CD8-positive, alpha-beta memory T cell (primary cell): ENCODE results near the gene C14orf93. TPM values are rescaled to one million over a fixed set of nuclear protein-coding genes. Genes with fewer than 3 reads are reported as not detected.

Source experiments
- CTCF ChIA-PET: fragments of 350-600 bp; sonication (Branson Sonifier 250); formaldehyde crosslinking; loops from one replicate; lab custom pipeline; 2021; ENCODE audit warnings: antibody characterized with exemption; lab: Charles Lee
- POLR2A ChIA-PET: fragments of 350-600 bp; sonication (Branson Sonifier 250); formaldehyde crosslinking; loops from one replicate; lab custom pipeline; 2021; ENCODE audit warnings: antibody characterized with exemption; lab: Charles Lee
- DNase-seq, 5 donors: peaks; one replicate each; pipeline versions ENCODE4 v3.0.0 to v3.0.0-alpha.2; 2020 to 2022; ENCODE audit warnings: mixed read lengths in 1 of 5
- H3K27ac ChIP-seq: one replicate; pipeline ENCODE4 v1.7.0; 2013; ENCODE audit warnings: low read depth, mild to moderate bottlenecking, low read length, moderate library complexity
- H3K27me3 ChIP-seq: 2 replicates; pipeline ENCODE4 v1.7.0; 2013; ENCODE audit warnings: low read length, mild to moderate bottlenecking; ENCODE audit not compliant: insufficient read depth, poor library complexity, severe bottlenecking
- H3K36me3 ChIP-seq: 2 replicates; pipeline ENCODE4 v1.7.0; 2013; ENCODE audit warnings: mild to moderate bottlenecking, low read length, moderate library complexity; ENCODE audit not compliant: insufficient read depth
- H3K4me1 ChIP-seq: 2 replicates; pipeline ENCODE4 v1.7.0; 2013; ENCODE audit warnings: mild to moderate bottlenecking, low read length, moderate library complexity; ENCODE audit not compliant: insufficient read depth
- H3K4me3 ChIP-seq: 2 replicates; pipeline ENCODE4 v1.7.0; 2013; ENCODE audit warnings: mild to moderate bottlenecking, low read length
- H3K9me3 ChIP-seq: 2 replicates; pipeline ENCODE4 v1.7.0; 2013; ENCODE audit warnings: mild to moderate bottlenecking, low read length
- H3K27ac Mint-ChIP-seq, 8 donors: one replicate each; pipeline ENCODE4 v1.8.0; 2020 to 2021; ENCODE audit warnings: mixed read lengths in 8 of 8, mild to moderate bottlenecking in 6 of 8, inconsistent platforms in 3 of 8, moderate library complexity in 3 of 8
- H3K27me3 Mint-ChIP-seq, 2 donors: one replicate each; pipeline ENCODE4 v1.8.0; 2020 to 2021; ENCODE audit warnings: mixed read lengths in 2 of 2, mild to moderate bottlenecking in 1 of 2, moderate library complexity in 1 of 2
- H3K36me3 Mint-ChIP-seq, 3 donors: one replicate each; pipeline ENCODE4 v1.8.0; 2020 to 2021; ENCODE audit warnings: mixed read lengths in 3 of 3, inconsistent platforms in 1 of 3, mild to moderate bottlenecking in 1 of 3
- H3K4me1 Mint-ChIP-seq, 3 donors: one replicate each; pipeline ENCODE4 v1.8.0; 2020 to 2021; ENCODE audit warnings: mixed read lengths in 3 of 3, inconsistent platforms in 1 of 3, mild to moderate bottlenecking in 1 of 3
- H3K4me3 Mint-ChIP-seq, 7 donors: one replicate each; pipeline ENCODE4 v1.8.0; 2020 to 2021; ENCODE audit warnings: mixed read lengths in 7 of 7, mild to moderate bottlenecking in 6 of 7, moderate library complexity in 4 of 7, inconsistent platforms in 2 of 7
- H3K9me3 Mint-ChIP-seq, 5 donors: one replicate each; pipeline ENCODE4 v1.8.0; 2020 to 2022; ENCODE audit warnings: mixed read lengths in 5 of 5, mild to moderate bottlenecking in 3 of 5, moderate library complexity in 2 of 5, inconsistent platforms in 1 of 5
- polyA plus RNA-seq: library from polyadenylated mRNA; unstranded; fragments of 300-500 nt; fragmentation: Illumina TruSeq; gene quantifications from one replicate; pipeline ENCODE4 v1.2.3, GENCODE V29; 2021
- total RNA-seq, 2 experiments: library from RNA; stranded (reverse); gene quantifications; one replicate each; pipeline ENCODE4 v1.2.3, GENCODE V29; 2021

The C14orf93 gene
- total and polyA plus RNA-seq, 3 experiments from 2014 or later, result 5.8 to 8.3 (median 7.5) TPM

GRCh38 chr14:23055621-23056144, 45.7 kb upstream of the C14orf93 start:
- peaks cover 0 to 26% (median 4%) of the 10 kb centered on the region in 3 donors for H3K36me3 Mint-ChIP-seq
- peak overlapping the region in 1 of 8 donors; percentile 71 for H3K27ac Mint-ChIP-seq
- H3K4me3 Mint-ChIP-seq, result peak overlapping the region in 6 of 7 donors; percentile 72 to 94 (median 82)
- H3K9me3 Mint-ChIP-seq, result no peaks in the 10 kb centered on the region
- Histone ChIP-seq H3K36me3 (peaks cover 12% of the 10 kb centered on the region), H3K9me3 (no peaks in the 10 kb centered on the region), H3K4me3 (no peak overlapping the region), H3K27me3 (no peaks in the 10 kb centered on the region), H3K27ac (no peak overlapping the region), H3K4me1 (peaks cover 14% of the 10 kb centered on the region)
- peaks cover 16 to 19% (median 18%) of the 10 kb centered on the region in 3 donors for H3K4me1 Mint-ChIP-seq
- CTCF ChIA-PET, result interaction anchor here (0.6 to 21.2 kb wide), 9 partner anchors 12 to 169 kb away, joined by 3 to 732 read pairs (median 5); partner anchors contain the start of genes ACIN1, AJUBA and C14orf119
- POLR2A ChIA-PET, result interaction anchor here (1.4 kb wide), 1 partner anchor 69 kb away, joined by 6 read pairs; no protein-coding TSS in a partner anchor
- no peaks in the 10 kb centered on the region for H3K27me3 Mint-ChIP-seq
- peak in 1 of 5 donors; percentile 17 for DNase-seq

GRCh38 chr14:23055147-23055550, 45.2 kb upstream of the C14orf93 start:
- H3K27me3 Mint-ChIP-seq, result no peaks in the 10 kb centered on the region
- Histone ChIP-seq H3K9me3 (no peaks in the 10 kb centered on the region), H3K36me3 (peaks cover 6% of the 10 kb centered on the region), H3K27me3 (no peaks in the 10 kb centered on the region), H3K27ac (no peak overlapping the region), H3K4me1 (peaks cover 14% of the 10 kb centered on the region), H3K4me3 (no peak overlapping the region)
- no peak overlapping the region for H3K4me3 Mint-ChIP-seq
- ChIA-PET POLR2A (no interaction called here), CTCF (interaction anchor here (0.6 to 21.2 kb wide), 6 partner anchors 12 to 70 kb away, joined by 3 to 732 read pairs (median 28); partner anchors contain the start of gene AJUBA)
- H3K9me3 Mint-ChIP-seq, result no peaks in the 10 kb centered on the region
- no peak for DNase-seq
- no peak overlapping the region for H3K27ac Mint-ChIP-seq
- H3K4me1 Mint-ChIP-seq, result peaks cover 16 to 19% (median 18%) of the 10 kb centered on the region in 3 donors
- H3K36me3 Mint-ChIP-seq, result peaks cover 0 to 22% (median 4%) of the 10 kb centered on the region in 3 donors

- Histone ChIP-seq H3K27me3 (no peaks in the 10 kb centered on the region), H3K36me3 (peaks cover 2% of the 10 kb centered on the region), H3K9me3 (no peaks in the 10 kb centered on the region), H3K4me1 (peaks cover 14% of the 10 kb centered on the region), H3K4me3 (no peak overlapping the region), H3K27ac (no peak overlapping the region)
- Mint-ChIP-seq H3K4me1 (peaks cover 16 to 19% (median 18%) of the 10 kb centered on the region in 3 donors), H3K9me3 (no peaks in the 10 kb centered on the region), H3K4me3 (no peak overlapping the region), H3K27me3 (no peaks in the 10 kb centered on the region), H3K36me3 (peaks cover 0 to 13% (median under 1%) of the 10 kb centered on the region in 3 donors), H3K27ac (no peak overlapping the region)
- DNase-seq, result peak in 1 of 5 donors; percentile 28
- ChIA-PET POLR2A (no interaction called here), CTCF (interaction anchor here (1.4 to 21.2 kb wide), 3 partner anchors 14 to 69 kb away, joined by 4 to 732 read pairs (median 53); partner anchors contain the start of gene AJUBA)
These were observed 44.3 kb upstream of the C14orf93 start for GRCh38 chr14:23054000-23054811.

GRCh38 chr14:23053426-23053825, 43.5 kb upstream of the C14orf93 start:
- ChIA-PET POLR2A (no interaction called here), CTCF (interaction anchor here (1.4 to 21.2 kb wide), 2 partner anchors 15 to 68 kb away, joined by 4 to 732 read pairs; partner anchors contain the start of gene AJUBA)
- Histone ChIP-seq H3K36me3 (no peaks in the 10 kb centered on the region), H3K9me3 (no peaks in the 10 kb centered on the region), H3K27me3 (no peaks in the 10 kb centered on the region), H3K4me1 (peaks cover 14% of the 10 kb centered on the region), H3K27ac (no peak overlapping the region), H3K4me3 (no peak overlapping the region)
- Mint-ChIP-seq H3K9me3 (no peaks in the 10 kb centered on the region), H3K27ac (no peak overlapping the region), H3K4me3 (no peak overlapping the region), H3K4me1 (peaks cover 16 to 19% (median 18%) of the 10 kb centered on the region in 3 donors), H3K36me3 (peaks cover 0 to 6% (median 0%) of the 10 kb centered on the region in 3 donors), H3K27me3 (no peaks in the 10 kb centered on the region)
- no peak for DNase-seq

GRCh38 chr14:23052671-23053070, 42.7 kb upstream of the C14orf93 start:
- H3K9me3 Mint-ChIP-seq, result no peaks in the 10 kb centered on the region
- no peaks in the 10 kb centered on the region for H3K36me3 ChIP-seq
- no peaks in the 10 kb centered on the region for H3K9me3 ChIP-seq
- ChIA-PET CTCF (interaction anchor here (1.4 to 21.2 kb wide), 2 partner anchors 16 to 67 kb away, joined by 4 to 732 read pairs; partner anchors contain the start of gene AJUBA), POLR2A (no interaction called here)
- H3K4me3 ChIP-seq, result no peak overlapping the region
- peak overlapping the region in 1 of 8 donors; percentile 43 for H3K27ac Mint-ChIP-seq
- no peak overlapping the region for H3K27ac ChIP-seq
- H3K27me3 ChIP-seq, result no peaks in the 10 kb centered on the region
- peak overlapping the region in 1 of 7 donors; percentile 29 for H3K4me3 Mint-ChIP-seq
- peaks cover 14% of the 10 kb centered on the region for H3K4me1 ChIP-seq
- H3K4me1 Mint-ChIP-seq, result peaks cover 11 to 14% (median 12%) of the 10 kb centered on the region in 3 donors
- no peaks in the 10 kb centered on the region for H3K27me3 Mint-ChIP-seq
- no peaks in the 10 kb centered on the region for H3K36me3 Mint-ChIP-seq
- no peak for DNase-seq

- ChIA-PET POLR2A (no interaction called here), CTCF (interaction anchor here (21.2 kb wide), 1 partner anchor 67 kb away, joined by 732 read pairs; the partner anchor contains the start of gene AJUBA)
- H3K9me3 ChIP-seq, result no peaks in the 10 kb centered on the region
- Mint-ChIP-seq H3K36me3 (no peaks in the 10 kb centered on the region), H3K9me3 (no peaks in the 10 kb centered on the region), H3K27me3 (peaks cover 2 to 4% of the 10 kb centered on the region in 2 donors), H3K4me3 (no peak overlapping the region), H3K27ac (peak overlapping the region in 1 of 8 donors; percentile 50), H3K4me1 (peaks cover 11 to 14% (median 12%) of the 10 kb centered on the region in 3 donors)
- no peaks in the 10 kb centered on the region for H3K27me3 ChIP-seq
- no peak for DNase-seq
- peaks cover 14% of the 10 kb centered on the region for H3K4me1 ChIP-seq
- H3K27ac ChIP-seq, result no peak overlapping the region
- H3K4me3 ChIP-seq, result no peak overlapping the region
- no peaks in the 10 kb centered on the region for H3K36me3 ChIP-seq
These were observed 42.3 kb upstream of the C14orf93 start for GRCh38 chr14:23052182-23052623.

GRCh38 chr14:23051141-23052057, 41.5 kb upstream of the C14orf93 start:
- H3K9me3 Mint-ChIP-seq, result no peaks in the 10 kb centered on the region
- H3K4me3 Mint-ChIP-seq, result no peak overlapping the region
- Histone ChIP-seq H3K9me3 (no peaks in the 10 kb centered on the region), H3K4me3 (no peak overlapping the region), H3K4me1 (peaks cover 6% of the 10 kb centered on the region), H3K27ac (no peak overlapping the region), H3K36me3 (no peaks in the 10 kb centered on the region), H3K27me3 (no peaks in the 10 kb centered on the region)
- ChIA-PET POLR2A (no interaction called here), CTCF (interaction anchor here (1.0 to 21.2 kb wide), 2 partner anchors 10 to 66 kb away, joined by 3 to 732 read pairs; partner anchors contain the start of gene AJUBA)
- no peak for DNase-seq
- peaks cover 5 to 6% (median 6%) of the 10 kb centered on the region in 3 donors for H3K4me1 Mint-ChIP-seq
- peaks cover 2 to 5% of the 10 kb centered on the region in 2 donors for H3K27me3 Mint-ChIP-seq
- H3K36me3 Mint-ChIP-seq, result no peaks in the 10 kb centered on the region
- no peak overlapping the region for H3K27ac Mint-ChIP-seq
